Measurements from ENCODE around the gene PLEKHD1.

DNA sequence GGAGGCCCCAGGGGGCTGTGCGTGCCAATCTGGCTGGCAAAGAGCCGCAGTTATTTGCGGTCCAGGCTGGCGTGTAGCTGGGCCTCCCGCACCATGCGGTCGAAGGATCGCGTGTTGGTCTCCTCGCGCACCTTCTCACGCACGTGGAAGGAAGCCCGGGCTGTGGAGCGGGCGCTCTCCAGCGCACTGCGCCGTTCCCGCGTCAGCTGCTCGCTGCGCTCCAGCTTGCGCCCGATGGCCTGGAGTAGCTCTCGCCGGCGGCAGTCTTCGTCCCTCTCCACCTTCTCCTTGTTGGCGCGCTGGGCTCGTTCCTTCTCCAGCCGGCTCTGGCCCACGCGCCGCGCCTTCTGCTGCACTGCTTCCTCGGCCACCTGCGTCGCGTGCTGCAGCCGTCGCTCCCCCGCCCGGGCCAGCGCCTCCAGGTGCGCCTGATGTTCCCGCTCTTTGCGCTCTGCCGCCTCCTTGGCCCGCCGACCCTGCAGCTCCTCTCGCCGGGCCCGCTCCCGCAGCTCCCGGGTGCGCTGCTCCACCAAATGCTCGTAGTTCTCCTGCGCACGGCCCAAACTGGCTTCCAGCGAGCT is 87.0 kb downstream of the PLEKHD1 start:
- no peak for TF ChIP-seq POLR2A (IDR thresholded peaks at IDR 0.05)
- TF ChIP-seq, protein P1, sequence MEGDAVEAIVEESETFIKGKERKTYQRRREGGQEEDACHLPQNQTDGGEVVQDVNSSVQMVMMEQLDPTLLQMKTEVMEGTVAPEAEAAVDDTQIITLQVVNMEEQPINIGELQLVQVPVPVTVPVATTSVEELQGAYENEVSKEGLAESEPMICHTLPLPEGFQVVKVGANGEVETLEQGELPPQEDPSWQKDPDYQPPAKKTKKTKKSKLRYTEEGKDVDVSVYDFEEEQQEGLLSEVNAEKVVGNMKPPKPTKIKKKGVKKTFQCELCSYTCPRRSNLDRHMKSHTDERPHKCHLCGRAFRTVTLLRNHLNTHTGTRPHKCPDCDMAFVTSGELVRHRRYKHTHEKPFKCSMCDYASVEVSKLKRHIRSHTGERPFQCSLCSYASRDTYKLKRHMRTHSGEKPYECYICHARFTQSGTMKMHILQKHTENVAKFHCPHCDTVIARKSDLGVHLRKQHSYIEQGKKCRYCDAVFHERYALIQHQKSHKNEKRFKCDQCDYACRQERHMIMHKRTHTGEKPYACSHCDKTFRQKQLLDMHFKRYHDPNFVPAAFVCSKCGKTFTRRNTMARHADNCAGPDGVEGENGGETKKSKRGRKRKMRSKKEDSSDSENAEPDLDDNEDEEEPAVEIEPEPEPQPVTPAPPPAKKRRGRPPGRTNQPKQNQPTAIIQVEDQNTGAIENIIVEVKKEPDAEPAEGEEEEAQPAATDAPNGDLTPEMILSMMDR (IDR thresholded peaks at IDR 0.05): no peak

All from right lobe of liver (tissue), 4 donors.